ENCODE results near the gene HIPK2.
"Not testable (repeated sequence)": the region's sequence is repeated elsewhere in the genome, so short reads cannot be mapped to it uniquely, and the experiment has no call there.

HIPK2 gene

DNA sequence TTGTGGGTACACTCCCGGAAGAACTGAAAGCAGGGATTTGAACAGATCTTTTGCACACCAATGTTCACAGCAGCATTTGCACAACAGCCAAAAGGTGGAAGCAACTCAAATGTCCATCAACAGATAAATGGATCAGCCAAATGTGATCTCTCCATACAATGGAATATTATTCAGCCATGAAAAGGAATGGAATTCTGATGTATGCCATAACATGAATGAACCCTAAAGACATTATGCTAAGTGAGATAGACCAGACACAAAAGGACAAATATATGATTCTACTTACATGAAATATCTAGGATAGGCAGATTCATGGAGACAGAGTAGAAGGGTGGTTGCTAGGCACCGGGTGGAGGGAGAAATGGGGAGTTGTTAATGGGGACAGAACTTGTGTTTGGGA is 217.6 kb downstream of the HIPK2 start:
- FAIRE-seq (no peak), DNase-seq (ENCODE audit: insufficient read length, low spot score) (no peak)

DNA sequence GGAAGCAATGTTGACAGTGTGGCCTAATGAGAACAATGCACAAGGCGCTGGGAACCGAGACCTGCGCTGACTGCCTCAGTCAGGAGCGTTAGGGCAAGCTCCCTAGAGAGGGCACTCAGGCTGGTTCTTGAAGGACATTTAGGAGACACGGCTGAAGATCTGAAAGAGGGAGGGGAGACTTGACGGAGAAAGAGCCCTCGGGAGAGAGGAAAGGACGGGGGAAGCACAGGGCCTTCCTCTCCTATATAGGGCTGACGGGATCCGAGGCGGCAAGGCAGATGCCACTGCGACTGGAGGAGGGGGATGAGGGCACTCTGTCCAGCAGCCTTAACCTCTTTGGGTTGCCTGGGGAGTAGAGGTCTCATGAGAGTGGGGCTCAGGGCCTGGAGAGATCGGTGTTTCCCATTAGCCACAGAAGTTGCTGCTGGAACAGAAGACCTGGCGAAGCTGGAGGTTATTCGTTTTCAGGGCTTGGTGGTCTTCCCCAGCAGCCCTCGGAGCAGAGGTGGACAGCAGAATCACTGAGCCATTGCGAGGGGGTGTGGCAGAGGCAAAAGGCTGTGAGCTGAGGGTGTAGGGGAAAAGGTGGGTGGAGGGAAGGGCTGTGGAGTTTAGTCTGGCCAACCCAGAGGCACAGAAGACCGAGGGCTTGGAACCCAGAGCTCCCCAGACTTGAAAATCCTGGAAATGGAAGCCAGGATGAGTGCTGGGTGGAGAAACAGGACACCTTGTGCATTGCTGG is 218.3 kb downstream of the HIPK2 start:
- FAIRE-seq (no peak), DNase-seq (ENCODE audit: insufficient read length, low spot score) (no peak)

DNA sequence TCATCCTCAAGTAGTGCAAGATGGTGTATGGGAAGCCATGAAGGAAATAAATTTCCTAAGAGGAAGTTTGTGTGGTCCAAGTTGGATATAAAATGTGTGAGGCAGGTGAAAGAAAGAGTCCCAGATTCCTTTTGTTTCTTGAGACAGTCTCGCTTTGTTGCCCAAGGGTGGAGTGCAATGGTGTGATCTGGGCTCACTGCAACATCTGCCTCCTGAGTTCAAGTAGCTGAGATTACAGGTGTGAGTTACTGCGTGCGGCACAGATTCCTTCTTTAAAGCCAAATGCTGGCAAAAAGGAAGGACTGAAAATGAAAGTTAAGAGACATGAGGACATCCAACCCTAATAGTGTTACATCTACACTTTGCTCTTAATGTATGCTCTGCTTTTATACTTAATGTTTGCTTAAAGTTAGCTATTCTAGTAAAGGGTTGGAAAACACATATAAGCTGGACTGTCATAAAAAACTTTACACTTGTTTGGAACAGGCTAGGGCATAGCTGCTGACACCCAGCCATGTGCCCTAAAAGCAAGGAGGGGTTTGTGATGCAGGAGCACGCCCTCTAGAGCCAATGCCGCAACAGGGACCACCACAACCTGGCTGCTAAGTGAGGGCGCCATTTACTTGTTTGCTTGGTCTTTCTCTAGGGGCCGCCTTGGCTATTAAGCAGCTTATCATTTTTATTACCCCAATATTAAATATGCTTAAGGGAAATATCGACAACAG is 219.8 kb downstream of the HIPK2 start:
- DNase-seq (ENCODE audit: insufficient read length, low spot score) (no peak), FAIRE-seq (no peak)

DNA sequence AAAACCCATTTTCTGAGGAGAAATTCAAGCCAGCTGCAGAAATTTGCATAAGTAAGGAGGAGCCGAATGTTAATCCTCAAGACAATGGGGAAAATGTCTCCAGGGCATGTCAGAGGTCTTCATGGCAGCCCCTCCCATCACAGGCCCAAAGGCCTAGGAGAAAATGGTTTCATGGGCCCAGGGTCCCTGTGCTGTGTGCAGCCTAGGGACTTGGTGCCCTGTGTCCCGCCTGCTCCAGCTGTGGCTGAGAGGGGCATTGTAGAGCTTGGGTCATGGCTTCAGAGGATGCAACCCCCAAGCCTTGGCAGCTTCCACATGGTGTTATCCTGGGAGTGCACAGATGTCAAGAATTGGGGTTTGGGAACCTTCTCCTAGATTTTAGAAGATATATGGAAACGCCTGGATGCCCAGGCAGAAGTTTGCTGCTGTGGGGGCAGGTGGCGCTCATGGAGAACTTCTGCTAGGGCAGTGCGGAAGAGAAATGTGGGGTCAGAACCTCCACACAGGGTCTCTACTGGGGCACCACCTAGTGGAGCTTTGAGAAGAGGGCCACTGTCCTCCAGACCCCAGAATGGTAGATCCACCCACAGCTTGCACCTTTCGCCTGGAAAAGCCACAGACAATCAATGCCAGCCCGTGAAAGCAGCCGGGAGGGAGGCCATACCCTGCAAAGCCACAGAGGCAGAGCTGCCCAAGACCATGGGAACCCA is 223.7 kb downstream of the HIPK2 start:
- FAIRE-seq; DNase-seq (ENCODE audit: insufficient read length, low spot score): not testable (repeated sequence)

DNA sequence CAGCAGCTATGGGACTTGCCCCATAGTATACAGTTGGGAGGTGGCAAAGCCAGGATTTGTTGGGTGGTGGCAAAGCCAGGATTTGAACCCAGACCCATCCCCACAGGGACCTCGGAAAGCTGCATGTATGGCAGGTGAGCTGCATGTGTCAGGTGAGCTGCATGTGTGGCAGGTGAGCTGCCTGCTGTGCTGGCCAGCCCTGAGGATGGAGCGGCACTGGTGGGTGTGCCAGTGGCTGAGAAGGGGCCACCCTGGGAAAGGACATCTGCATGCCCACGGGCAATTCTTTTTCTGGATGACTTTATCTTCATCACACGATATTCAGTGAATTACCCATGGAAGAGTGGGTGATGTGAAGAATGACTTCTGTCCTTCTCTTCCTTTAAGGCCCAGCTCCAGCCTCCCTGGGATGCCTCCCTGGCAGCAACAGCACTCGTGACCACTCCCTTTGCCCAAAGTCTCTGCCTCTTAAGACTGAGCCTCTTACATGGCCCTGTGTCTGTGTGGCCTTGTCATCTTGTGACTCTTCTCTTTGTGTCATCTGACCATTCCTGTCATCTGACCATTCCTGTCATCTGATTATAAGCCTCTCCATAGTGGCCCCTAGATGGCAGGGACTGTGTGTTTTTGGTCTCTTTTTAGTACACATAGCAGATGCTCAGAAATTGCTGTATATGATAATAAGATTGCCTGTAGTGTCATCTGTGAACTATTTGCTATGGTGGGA is 229.3 kb downstream of the HIPK2 start:
- FAIRE-seq (no peak), DNase-seq (ENCODE audit: insufficient read length, low spot score) (no peak)

DNA sequence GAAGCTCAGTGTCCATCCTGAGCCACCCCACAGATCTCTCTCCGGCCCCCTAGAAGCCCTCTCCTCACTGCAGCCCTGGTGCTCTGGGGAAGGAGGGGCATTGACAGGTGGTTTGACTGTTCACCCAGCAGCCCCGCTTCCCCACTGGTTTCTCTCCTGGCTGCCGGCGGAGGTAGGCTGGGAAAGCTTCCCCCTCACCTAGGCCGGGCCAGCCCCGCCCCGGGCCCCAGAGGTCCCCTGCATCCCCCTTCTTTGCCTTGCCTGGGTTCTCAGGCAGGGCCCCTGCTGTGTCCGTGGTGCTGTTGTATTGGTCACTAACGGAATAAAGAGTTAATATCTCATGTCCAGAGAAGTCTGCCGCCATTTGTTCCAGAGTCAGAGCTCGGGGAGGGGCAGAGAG is 233.2 kb downstream of the HIPK2 start:
- DNase-seq (ENCODE audit: insufficient read length, low spot score) (no peak), FAIRE-seq (no peak)

DNA sequence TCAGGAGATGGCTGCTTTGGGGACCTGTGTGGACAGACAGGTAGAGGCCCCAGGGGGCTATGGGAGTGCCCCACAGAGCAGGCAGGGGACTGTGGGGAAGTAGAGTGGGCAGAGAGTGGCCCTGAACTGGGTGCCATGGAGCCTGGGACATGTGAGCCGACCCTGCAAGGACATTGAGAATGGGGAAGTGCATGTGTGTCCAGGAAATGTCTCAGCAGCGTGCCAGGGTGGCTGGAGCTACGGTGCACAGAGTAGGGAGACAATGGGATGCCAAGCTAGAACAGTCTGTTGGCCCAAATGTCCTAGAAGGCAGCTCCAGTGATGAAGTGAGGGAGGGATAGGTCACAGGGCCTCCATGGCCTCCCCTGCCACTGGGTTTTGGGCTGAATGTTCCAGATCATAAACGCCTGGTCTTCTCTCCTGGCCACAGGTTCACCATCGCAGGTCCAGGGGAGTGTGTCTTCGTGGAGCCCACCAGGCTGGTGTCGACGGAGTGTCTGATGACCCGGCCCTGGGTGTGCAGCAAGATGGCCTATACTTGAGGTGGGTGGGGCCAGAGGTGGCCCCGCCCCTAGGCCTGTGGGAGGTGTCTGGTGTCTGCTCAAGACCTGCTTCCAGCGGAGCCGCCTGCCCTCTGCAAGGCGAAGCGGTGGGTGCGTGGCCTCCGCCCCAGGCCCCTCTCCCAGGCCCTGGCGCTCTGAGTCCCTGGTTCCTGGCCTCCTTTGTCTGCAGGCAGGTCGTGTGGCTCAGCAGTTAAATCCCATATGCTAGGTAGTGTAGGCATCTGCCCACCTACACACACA is 233.8 kb downstream of the HIPK2 start:
- no peak for DNase-seq (ENCODE audit: insufficient read length, low spot score)

DNA sequence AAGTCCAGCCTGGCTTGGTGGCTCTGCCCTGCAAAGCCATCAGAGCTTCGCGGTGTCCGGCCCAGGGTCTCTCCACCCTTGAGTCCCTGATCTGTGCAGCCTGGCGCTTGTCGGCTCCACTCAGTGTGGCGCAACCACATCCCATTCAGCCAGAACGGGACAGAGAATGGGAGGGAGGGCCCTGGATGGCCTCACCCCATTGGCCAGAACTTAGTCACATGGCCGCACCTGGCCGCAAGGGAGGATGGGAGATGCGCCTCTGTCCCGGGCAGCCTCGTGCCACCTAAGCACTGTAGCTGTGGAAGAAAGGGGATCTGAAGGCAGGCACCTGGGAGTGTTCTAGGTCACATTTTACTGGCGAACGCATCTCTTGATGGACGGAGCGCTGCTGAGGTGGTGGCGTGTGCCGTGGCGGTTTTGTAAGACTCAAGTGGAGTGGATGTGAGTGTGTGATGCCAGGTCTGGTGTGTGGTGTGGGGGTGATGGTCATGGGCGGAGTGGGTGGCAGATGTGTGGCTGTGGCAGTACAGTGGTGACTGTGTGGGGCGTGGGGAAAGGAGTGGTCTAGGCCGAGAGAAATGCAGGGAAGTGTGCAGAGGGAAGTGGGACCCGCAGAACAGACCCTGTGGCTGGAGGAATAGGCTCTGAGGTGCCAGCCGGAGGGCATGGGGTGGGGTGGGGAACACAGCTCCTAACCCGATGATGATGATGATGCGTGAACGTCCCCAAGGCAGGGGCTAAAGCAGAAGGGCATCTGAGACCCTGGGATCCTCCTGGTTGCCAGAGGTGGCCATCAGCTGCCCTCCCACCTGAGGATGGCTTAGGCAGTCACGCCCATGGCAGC is 235.3 kb downstream of the HIPK2 start:
- no peak for DNase-seq (ENCODE audit: insufficient read length, low spot score)
- FAIRE-seq = no peak

More for the DNA sequence above, 233.8 kb downstream of the HIPK2 start:
- FAIRE-seq = no peak

DNA sequence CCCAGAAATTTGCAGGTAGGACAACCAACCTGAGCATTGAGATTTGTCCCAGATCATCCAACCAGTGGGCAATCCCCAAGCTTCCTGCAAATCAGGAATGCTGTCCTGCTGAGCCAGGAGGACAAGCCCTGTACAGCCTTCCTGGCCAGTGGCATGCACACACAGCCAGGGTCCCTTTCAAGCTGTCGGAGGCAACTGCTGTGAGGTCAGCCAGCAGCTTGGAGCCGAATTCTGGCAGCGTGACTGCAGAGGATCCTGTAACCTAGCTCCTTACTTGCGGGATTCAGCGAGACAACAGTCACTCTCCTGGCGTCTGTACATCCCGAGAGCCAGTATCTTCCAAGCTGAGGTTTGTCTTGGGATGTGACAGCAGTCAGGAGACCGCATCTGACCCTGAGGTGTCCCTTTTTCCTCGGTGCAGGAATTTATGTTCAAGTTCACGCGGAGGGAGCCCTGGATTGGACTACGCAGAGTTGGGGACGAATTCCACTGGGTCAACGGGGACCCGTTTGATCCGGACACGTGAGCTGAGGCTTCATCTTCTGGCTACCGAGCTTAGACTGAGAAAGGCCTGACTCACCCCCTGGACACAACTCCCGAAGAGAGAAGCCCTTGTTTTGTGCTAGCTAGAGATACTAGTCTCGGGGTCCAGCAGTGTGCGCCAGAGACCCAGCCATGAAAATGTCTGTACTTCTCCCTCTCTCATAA is 236.0 kb downstream of the HIPK2 start:
- DNase-seq (ENCODE audit: insufficient read length, low spot score) = no peak
- no peak for FAIRE-seq

DNA sequence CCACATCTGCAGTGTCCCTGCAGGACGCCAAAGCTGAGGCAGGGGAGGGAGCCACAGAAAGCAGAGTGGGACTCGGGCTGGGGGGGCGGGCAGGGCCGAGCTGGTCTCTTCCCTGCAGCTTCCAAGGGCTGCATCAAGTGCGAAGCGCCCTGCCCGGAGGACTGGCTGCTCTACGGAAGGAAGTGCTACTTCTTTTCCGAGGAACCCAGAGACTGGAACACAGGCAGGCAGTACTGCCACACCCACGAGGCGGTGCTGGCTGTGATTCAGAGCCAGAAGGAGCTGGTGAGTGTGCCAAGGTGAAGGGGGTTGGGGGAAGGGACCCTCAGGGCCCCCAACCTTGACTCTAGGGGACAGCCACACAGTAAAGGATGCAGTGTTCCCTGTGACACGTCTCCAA is 237.6 kb downstream of the HIPK2 start:
- FAIRE-seq = no peak
- no peak for DNase-seq (ENCODE audit: insufficient read length, low spot score)

DNA sequence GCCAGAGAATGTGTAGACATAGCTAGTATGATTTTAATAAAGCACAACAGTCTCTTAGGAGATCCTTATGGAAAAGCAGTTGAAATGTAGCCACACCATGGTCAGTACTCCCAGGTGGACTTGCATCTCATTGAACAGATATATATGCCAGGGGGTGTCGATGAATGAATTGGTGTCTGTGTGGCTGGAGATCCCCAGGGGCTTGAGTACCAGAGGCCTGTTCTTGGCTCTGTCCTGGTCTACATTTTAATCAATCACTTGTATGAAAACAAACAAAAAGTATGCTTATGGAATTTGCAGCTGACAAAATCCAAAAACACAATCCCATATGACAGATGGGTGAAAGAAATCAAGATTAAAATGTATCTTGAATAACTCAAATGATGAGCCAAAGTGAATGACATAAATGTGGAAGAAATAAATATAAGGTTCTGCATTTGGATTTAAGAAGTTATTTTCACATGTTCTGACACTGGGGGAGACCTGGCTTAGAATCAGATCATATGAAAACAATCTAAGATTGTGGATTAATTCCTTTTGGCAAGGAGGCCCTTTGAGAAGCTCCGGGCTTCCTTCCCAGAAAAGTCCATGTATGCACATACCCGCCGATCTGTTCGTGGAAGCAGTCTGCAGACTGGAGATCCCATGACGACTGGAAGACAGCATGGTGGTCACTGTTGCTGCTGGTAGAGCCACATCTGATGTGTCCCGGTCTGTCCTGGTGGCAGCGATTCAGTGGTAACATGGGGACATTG is 238.7 kb downstream of the HIPK2 start:
- no peak for FAIRE-seq

DNA sequence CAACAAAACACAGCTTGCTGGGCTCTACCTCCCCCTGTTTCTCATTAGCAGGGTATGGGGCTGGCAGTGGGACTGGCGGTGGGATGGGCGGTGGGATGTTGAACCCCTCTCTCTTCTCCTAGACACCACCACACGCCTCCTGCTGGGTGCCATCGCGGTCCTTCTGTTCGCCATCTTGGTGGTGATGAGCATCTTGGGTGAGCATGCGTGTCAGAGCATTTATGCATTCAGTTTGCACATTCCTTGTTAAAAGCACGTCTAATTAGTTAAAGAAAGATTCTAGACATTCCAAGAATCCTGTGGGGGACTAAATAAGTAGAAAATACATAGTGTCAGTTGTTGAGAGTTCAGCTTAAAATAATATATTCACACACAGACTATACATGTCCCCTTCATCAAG is 241.6 kb downstream of the HIPK2 start:
- DNase-seq (ENCODE audit: insufficient read length, low spot score) (no peak), FAIRE-seq (no peak)

More for the DNA sequence above, 238.7 kb downstream of the HIPK2 start:
- no peak for DNase-seq (ENCODE audit: insufficient read length, low spot score)

DNA sequence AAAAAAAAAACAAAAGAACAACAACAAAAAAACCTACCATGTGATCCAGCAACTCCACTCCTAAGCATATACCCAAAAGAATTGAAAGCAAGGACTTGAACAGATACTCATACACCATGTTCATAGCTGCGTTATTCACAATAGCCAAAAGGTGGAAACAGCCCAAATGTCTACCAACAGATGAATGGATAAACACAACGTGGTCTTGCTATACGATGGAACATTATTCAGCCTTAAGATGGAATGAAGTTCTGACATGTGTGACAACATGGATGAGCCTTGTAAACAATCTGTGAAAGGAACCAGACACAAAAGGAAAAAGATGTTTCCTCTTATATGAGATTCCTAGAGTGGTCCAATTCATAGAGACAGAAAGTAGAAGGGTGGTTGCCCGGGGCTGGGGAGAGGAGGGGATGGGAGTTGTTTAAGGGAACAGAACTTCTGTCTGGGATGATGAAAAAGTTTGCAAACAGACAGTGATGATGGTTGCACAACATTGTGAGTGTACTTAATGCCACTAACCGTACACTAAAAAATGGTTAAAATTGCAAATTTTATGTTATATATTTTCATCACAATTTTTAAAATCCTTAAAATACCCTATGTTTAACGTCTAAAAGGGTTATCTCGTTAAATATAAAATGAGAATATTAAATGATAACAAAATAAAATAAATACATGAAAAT is 242.7 kb downstream of the HIPK2 start:
- FAIRE-seq (no peak), DNase-seq (ENCODE audit: insufficient read length, low spot score) (no peak)

DNA sequence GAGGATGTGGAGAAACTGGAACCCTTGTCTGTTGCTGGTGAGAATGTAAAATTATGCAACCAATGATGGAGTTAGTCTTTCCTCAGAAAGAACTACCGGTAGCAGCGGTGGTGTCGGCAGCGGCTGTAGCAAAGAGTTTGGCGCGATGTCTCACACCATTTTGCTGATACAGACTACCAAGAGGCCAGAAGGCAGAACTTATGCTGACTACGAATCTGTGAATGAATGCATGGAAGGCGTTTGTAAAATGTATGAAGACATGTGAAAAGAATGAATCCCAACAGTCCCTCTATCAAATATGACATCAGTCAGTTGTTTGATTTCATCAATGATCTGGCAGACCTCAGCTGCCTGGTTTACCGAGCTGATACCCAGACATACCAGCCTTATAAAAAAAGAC is 243.7 kb downstream of the HIPK2 start:
- no peak for DNase-seq (ENCODE audit: insufficient read length, low spot score)
- no peak for FAIRE-seq

DNA sequence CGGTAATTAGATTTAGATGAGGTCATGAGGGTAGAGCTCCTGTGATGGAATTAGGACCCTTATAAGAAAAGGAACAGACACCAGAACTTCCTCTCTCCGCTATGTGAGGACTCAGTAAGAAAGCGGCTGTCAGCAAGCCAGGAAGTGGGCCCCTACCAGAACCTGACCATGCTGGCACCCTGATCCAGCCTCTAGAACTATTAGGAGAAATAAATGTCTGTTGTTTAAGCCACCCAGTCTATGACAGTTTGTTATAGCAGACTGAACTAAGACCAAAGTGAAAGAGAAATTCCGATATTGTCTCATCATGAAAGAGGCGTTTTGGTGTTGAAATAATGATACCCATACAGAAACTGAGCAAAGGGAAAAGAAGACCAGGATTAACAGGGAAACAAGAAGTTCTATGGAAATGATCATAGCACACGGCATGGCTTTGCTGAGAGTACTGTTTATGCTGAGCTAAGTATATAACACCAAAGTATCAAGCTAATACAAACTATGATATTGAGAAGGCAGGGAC is 245.1 kb downstream of the HIPK2 start:
- no peak for FAIRE-seq
- DNase-seq (ENCODE audit: insufficient read length, low spot score) = no peak

DNA sequence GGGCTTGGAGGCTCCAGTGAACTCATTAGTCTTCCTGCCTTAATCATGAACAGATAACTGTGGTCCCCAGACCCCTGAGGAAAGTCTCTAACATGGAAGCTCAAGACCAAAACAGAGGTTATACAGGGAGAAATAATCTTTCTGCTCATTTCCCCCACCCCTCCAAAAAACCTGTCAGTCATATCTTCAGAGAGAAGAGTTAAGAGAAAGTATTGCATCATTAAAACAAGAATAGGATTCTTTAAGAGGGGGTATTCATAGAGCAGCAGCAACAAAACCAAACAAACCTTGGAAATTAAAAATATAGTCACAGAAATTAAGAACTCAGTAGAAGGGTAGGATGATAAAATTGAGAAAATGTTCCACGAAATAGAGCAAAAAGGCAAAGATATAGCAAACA is 246.7 kb downstream of the HIPK2 start:
- DNase-seq (ENCODE audit: insufficient read length, low spot score) = no peak
- no peak for FAIRE-seq

Data from HTR-8/SVneo (cell line).